IMR-90 (cell line): ENCODE results near the gene MAPK1. TPM values are rescaled to one million over a fixed set of nuclear protein-coding genes. Genes with fewer than 3 reads are reported as not detected.

Experiments used
- ATAC-seq: fragments of 200-7000 bp; cut with Tn5 transposase; 2 replicates; pipeline ENCODE4 v1.9.1; 2020; ENCODE audit warnings: low read depth, mild to moderate bottlenecking, moderate library complexity
- BruUV-seq: library from RNA; stranded (reverse); fragments of 400-500 nt; replicated peaks from 2 replicates; lab custom pipeline; 2021; lab: Mats Ljungman, UMichigan
- CTCF ChIA-PET: fragments of 300-600 bp; formaldehyde crosslinking; extraction: SDS; loops from one replicate; lab custom pipeline; 2021; ENCODE audit warnings: antibody characterized with exemption; lab: Yijun Ruan, JAX
- POLR2A ChIA-PET: fragments of 300-600 bp; sonication (Branson Sonifier 250); formaldehyde crosslinking; loops from one replicate; lab custom pipeline; 2022; ENCODE audit warnings: antibody characterized with exemption; ENCODE audit not compliant: unreplicated experiment; lab: Charles Lee
- DNase-seq: peaks from one replicate; pipeline ENCODE4 v3.0.0; 2013
- H2AFZ ChIP-seq: replicated peaks from 2 replicates; pipeline ENCODE3; 2013; ENCODE audit warnings: low read length, mild to moderate bottlenecking; ENCODE audit not compliant: poor library complexity
- H2AK5ac ChIP-seq: 2 replicates; pipeline ENCODE4 v1.6.1; 2013; ENCODE audit warnings: low read depth, low read length, inconsistent platforms
- H2AK9ac ChIP-seq: replicated peaks from 2 replicates; pipeline ENCODE3; 2013; ENCODE audit warnings: mild to moderate bottlenecking, low read depth, low read length, moderate library complexity; ENCODE audit not compliant: poor library complexity
- H2BK120ac ChIP-seq: 2 replicates; pipeline ENCODE4 v1.6.1; 2013; ENCODE audit warnings: low read depth, low read length, inconsistent platforms
- H2BK15ac ChIP-seq: 3 replicates; pipeline ENCODE4 v1.6.1; 2013; ENCODE audit warnings: low read depth, low read length, inconsistent platforms
- H2BK20ac ChIP-seq: 2 replicates; pipeline ENCODE4 v1.6.1; 2013; ENCODE audit warnings: low read depth, mild to moderate bottlenecking, inconsistent platforms, low read length, moderate library complexity
- H2BK5ac ChIP-seq: 2 replicates; pipeline ENCODE4 v1.6.1; 2013; ENCODE audit warnings: mild to moderate bottlenecking, low read depth, low read length, inconsistent platforms; ENCODE audit not compliant: poor library complexity, severe bottlenecking
- H3K14ac ChIP-seq: replicated peaks from 2 replicates; pipeline ENCODE4 v1.6.1; 2013; ENCODE audit warnings: low read depth, low read length, inconsistent platforms
- H3K18ac ChIP-seq: 2 replicates; pipeline ENCODE4 v1.6.1; 2013; ENCODE audit warnings: low read depth, low read length, control low read depth
- H3K23ac ChIP-seq: 2 replicates; pipeline ENCODE4 v1.6.1; 2013; ENCODE audit warnings: low read depth, low read length, inconsistent platforms
- H3K27ac ChIP-seq: 2 replicates; pipeline ENCODE4 v1.5.1; 2013; ENCODE audit warnings: mild to moderate bottlenecking, control low read depth, low read length; ENCODE audit not compliant: insufficient read depth
- H3K27me3 ChIP-seq: 2 replicates; pipeline ENCODE4 v1.6.1; 2013; ENCODE audit warnings: low read length; ENCODE audit not compliant: control insufficient read depth, insufficient read depth
- H3K36me3 ChIP-seq: 2 replicates; pipeline ENCODE4 v1.6.1; 2013; ENCODE audit warnings: low read length, mixed read lengths; ENCODE audit not compliant: control insufficient read depth, insufficient read depth
- H3K4ac ChIP-seq: 2 replicates; pipeline ENCODE4 v1.6.1; 2013; ENCODE audit warnings: low read depth, low read length, inconsistent platforms
- H3K4me1 ChIP-seq: 2 replicates; pipeline ENCODE4 v1.6.1; 2013; ENCODE audit warnings: low read length, mixed read lengths; ENCODE audit not compliant: control insufficient read depth, insufficient read depth
- H3K4me2 ChIP-seq: 2 replicates; pipeline ENCODE4 v1.6.1; 2013; ENCODE audit warnings: low read depth, mild to moderate bottlenecking, control low read depth, low read length, moderate library complexity
- H3K4me3 ChIP-seq: 2 replicates; pipeline ENCODE4 v1.5.1; 2013; ENCODE audit warnings: low read depth, mild to moderate bottlenecking, control low read depth, low read length, moderate library complexity; ENCODE audit not compliant: insufficient read depth
- H3K56ac ChIP-seq: 2 replicates; pipeline ENCODE4 v1.6.1; 2013; ENCODE audit warnings: low read length, inconsistent platforms; ENCODE audit not compliant: insufficient read depth; ENCODE audit errors: extremely low read depth
- H3K79me1 ChIP-seq, 2 experiments: 2 replicates each; pipeline ENCODE4 v1.6.1; 2013; ENCODE audit warnings: low read length in 2 of 2, inconsistent platforms in 1 of 2, low read depth in 1 of 2
- H3K9ac ChIP-seq: 2 replicates; pipeline ENCODE4 v1.6.1; 2013; ENCODE audit warnings: low read depth, low read length, control low read depth
- H3K9me1 ChIP-seq: 2 replicates; pipeline ENCODE4 v1.6.1; 2013; ENCODE audit warnings: low read length, inconsistent platforms; ENCODE audit not compliant: insufficient read depth
- H3K9me3 ChIP-seq: 2 replicates; pipeline ENCODE4 v1.6.1; 2013; ENCODE audit warnings: low read length; ENCODE audit not compliant: control insufficient read depth, insufficient read depth
- H4K20me1 ChIP-seq: 2 replicates; pipeline ENCODE4 v1.6.1; 2013; ENCODE audit warnings: low read length, inconsistent platforms; ENCODE audit not compliant: insufficient read depth
- H4K5ac ChIP-seq: 2 replicates; pipeline ENCODE4 v1.6.1; 2013; ENCODE audit warnings: mild to moderate bottlenecking, low read depth, low read length, control low read depth
- H4K8ac ChIP-seq, 2 experiments: 2 replicates each; pipeline ENCODE4 v1.6.1; 2013; ENCODE audit warnings: low read depth in 2 of 2, low read length in 2 of 2, control low read depth in 1 of 2, inconsistent platforms in 1 of 2
- H4K91ac ChIP-seq: 2 replicates; pipeline ENCODE4 v1.6.1; 2013; ENCODE audit warnings: low read depth, low read length, inconsistent platforms; ENCODE audit not compliant: insufficient read depth
- BHLHE40 ChIP-seq: fragments of 150-350 bp; IDR thresholded peaks from 2 replicates; pipeline ENCODE4 v1.6.1; 2016; ENCODE audit warnings: mild to moderate bottlenecking, low read depth, low read length
- CEBPB ChIP-seq: IDR thresholded peaks from 2 replicates; pipeline ENCODE4 v1.6.1; 2012; ENCODE audit warnings: low read depth, low read length, improper control_type of control experiment
- CHD1 ChIP-seq: IDR thresholded peaks from 2 replicates; pipeline ENCODE4 v1.6.1; 2012; ENCODE audit warnings: low read depth, low read length, improper control_type of control experiment
- FOS ChIP-seq: fragments of 150-350 bp; IDR thresholded peaks from 2 replicates; pipeline ENCODE4 v1.6.1; 2016; ENCODE audit warnings: low read depth, low read length
- MAFK ChIP-seq: IDR thresholded peaks from 2 replicates; pipeline ENCODE4 v1.6.1; 2012; ENCODE audit warnings: low read depth, low read length, improper control_type of control experiment
- MXI1 ChIP-seq: IDR thresholded peaks from 2 replicates; pipeline ENCODE4 v1.6.1; 2012; ENCODE audit warnings: low read depth, mild to moderate bottlenecking, low read length, moderate library complexity, borderline replicate concordance
- NFE2L2 ChIP-seq: fragments of 150-350 bp; IDR thresholded peaks from 2 replicates; pipeline ENCODE4 v1.6.1; 2016; ENCODE audit warnings: low read depth, mild to moderate bottlenecking, low read length
- RAD21 ChIP-seq: IDR thresholded peaks from 2 replicates; pipeline ENCODE4 v1.6.1; 2012; ENCODE audit warnings: low read length, improper control_type of control experiment
- RFX5 ChIP-seq: IDR thresholded peaks from 2 replicates; pipeline ENCODE4 v1.8.0; 2012; ENCODE audit warnings: low read depth, mild to moderate bottlenecking, low read length, moderate library complexity
- SMC3 ChIP-seq: fragments of 150-350 bp; IDR thresholded peaks from 2 replicates; pipeline ENCODE4 v1.6.1; 2016; ENCODE audit warnings: low read depth, mild to moderate bottlenecking, antibody characterized with exemption, low read length, moderate library complexity
- WGBS, 2 experiments: methylation state at CpG; one replicate each; pipeline versions ENCODE4 v1.1.5 to v1.1.7; 2013; ENCODE audit warnings: missing lambda C conversion rate in 2 of 2; ENCODE audit not compliant: insufficient read length in 1 of 2; ENCODE audit errors: extremely low coverage in 2 of 2; 5-methylcytosine and 5-hydroxymethylcytosine counted together
- dilution Hi-C: fragments of 300-500 bp; cut with HindIII; formaldehyde crosslinking; loops from one replicate; pipeline ENCODE4 v1.14.3; 2018; ENCODE audit warnings: low sequenced_read_pairs; ENCODE audit not compliant: unreplicated experiment
- in situ Hi-C: fragments of 300-500 bp; cut with MboI; formaldehyde crosslinking; loops from 3 replicates; pipeline ENCODE4 v1.14.3; 2019; ENCODE audit warnings: low sequenced_read_pairs, inconsistent platforms, mixed read lengths
- intact Hi-C: fragments of 100-400 bp; cut with micrococcal nuclease; formaldehyde crosslinking; loops from 2 replicates; pipeline ENCODE4 v1.10.0; 2022
- polyA plus RNA-seq, 3 experiments: library from polyadenylated mRNA; depleted of rRNA; stranded (reverse); fragments of >200 nt; gene quantifications; 2 replicates each; pipeline ENCODE4 v1.2.3, GENCODE V29; 2012; ENCODE audit warnings: low replicate concordance in 1 of 3
- total RNA-seq: library from RNA; depleted of rRNA; stranded (reverse); fragments of >200 nt; gene quantifications from 2 replicates; pipeline ENCODE4 v1.2.3, GENCODE V29; 2012
- TF ChIP-seq, protein P1 (sequence below): fragments of 150-350 bp; IDR thresholded peaks from 2 replicates; pipeline ENCODE4 v1.6.1; 2016; ENCODE audit warnings: low read depth, mild to moderate bottlenecking, low read length, moderate library complexity, borderline replicate concordance
- TF ChIP-seq, protein P2 (sequence below): conservative IDR thresholded peaks from 2 replicates; pipeline ENCODE4 v1.5.1; 2012; ENCODE audit warnings: mild to moderate bottlenecking, low read depth, low read length, improper control_type of control experiment

Gene MAPK1
- total and polyA plus RNA-seq, 2 of the 4 experiments (the other 2 are of a cell fraction) = 41.0 to 51.3 TPM

DNA sequence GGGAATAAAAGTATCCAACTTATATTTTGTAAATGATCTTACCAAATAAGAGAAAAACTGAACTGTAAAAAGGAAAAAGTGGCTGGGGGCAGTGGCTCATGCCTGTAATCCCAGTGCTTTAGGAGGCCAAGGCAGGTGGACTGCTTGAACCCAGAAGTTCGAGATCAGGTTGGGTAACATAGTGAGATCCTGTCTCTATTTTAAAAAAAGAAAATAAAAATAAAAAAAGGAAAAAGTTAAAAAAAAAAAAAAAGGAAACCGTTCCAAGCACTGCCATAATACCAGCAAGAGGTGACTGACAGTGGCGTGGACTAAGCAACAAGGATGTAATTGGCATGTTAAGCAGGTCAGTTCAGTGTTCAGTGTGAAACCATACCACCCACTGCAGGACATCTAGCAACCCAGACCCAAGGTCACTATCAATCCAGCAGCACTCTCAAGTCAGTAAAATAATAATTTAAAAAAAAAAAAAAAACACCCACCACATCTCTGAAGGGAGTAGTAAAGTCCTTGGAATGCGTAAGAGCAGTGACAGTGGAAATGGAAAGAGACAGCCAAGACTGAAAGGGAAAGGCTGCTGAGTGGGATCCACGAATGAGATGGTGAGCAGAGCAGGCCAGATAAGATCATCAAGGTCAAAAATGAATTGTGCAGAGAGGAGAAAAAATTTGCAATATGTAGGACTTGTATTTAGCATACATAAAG is 43.6 kb downstream of the MAPK1 start (continued):
- TF ChIP-seq CEBPB = no peak

DNA sequence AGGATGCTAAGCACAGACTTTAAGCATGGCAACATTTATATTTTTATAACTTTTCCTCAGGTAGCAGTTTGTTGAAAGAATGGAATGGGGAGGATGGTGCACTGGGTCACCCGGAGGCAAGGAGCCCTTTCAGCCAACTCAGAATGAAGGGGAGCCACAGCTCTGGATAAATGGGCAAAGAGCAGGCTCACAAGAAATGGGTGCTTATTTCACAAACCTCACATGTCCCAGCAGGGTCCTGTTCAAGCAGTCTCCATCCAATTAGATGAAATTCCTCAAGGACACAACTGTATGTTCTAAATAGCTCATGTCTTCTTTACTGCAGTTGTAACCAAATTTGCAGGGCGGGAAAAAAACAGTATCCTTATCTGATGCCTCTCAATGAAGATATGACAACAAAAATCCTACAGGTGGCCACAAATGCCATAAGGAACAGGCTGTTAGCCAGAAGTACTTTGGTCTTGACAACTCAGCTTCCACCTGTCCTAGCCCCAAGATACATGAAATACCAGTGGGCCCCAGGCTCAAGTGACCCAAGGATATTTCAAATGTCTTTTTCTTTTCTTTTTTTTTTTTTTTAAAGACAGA is 48.2 kb downstream of the MAPK1 start:
- in situ Hi-C loops (no loop called here), intact Hi-C loops (loop anchor here (5.0 kb wide), 1 partner anchor 48 kb away; the partner anchor contains the start of gene MAPK1), dilution Hi-C loops (no loop called here)
- no peak overlapping the region for H2AK5ac ChIP-seq
- ChIA-PET CTCF (interaction anchor here (0.6 kb wide), 1 partner anchor 55 kb away, joined by 8 read pairs; no protein-coding TSS in a partner anchor), POLR2A (no interaction called here)
- H3K9me1 ChIP-seq = peaks cover 30% of the 10 kb centered on the region
- no TSS peak for BruUV-seq
- H2BK120ac ChIP-seq = no peak overlapping the region
- H3K4ac ChIP-seq = no peak overlapping the region
- peaks cover 85% of the 10 kb centered on the region for H4K20me1 ChIP-seq
- DNase-seq = no peak
- no peaks in the 10 kb centered on the region for H3K9me3 ChIP-seq
- H2BK20ac ChIP-seq = no peak overlapping the region
- WGBS, 2 experiments = no CpG with 5 or more reads among the region's 2 CpGs
- H3K27me3 ChIP-seq = no peaks in the 10 kb centered on the region
- H3K79me1 ChIP-seq = peaks cover 15 to 78% of the 10 kb centered on the region in 2 experiments; a peak in 3 of 4 replicates
- no peak overlapping the region for H3K4me2 ChIP-seq
- H4K5ac ChIP-seq = no peak overlapping the region
- no peak overlapping the region for H3K9ac ChIP-seq
- H2BK15ac ChIP-seq = no peak overlapping the region
- no peak for ATAC-seq
- no peak overlapping the region for H2BK5ac ChIP-seq
- H3K23ac ChIP-seq = 0 out of 2 replicates have a peak overlapping the region, but pooled peaks have one; percentile 45
- H4K91ac ChIP-seq = no peak overlapping the region
- no peak overlapping the region for H3K14ac ChIP-seq
- H2AK9ac ChIP-seq = no peak overlapping the region
- no peak overlapping the region for H3K27ac ChIP-seq
- no peak overlapping the region for H4K8ac ChIP-seq
- H3K36me3 ChIP-seq = no peaks in the 10 kb centered on the region; the same call in 1 of the 2 replicates
- H3K56ac ChIP-seq = no peak overlapping the region
- no peak overlapping the region for H3K4me3 ChIP-seq
- TF ChIP-seq, protein P1, sequence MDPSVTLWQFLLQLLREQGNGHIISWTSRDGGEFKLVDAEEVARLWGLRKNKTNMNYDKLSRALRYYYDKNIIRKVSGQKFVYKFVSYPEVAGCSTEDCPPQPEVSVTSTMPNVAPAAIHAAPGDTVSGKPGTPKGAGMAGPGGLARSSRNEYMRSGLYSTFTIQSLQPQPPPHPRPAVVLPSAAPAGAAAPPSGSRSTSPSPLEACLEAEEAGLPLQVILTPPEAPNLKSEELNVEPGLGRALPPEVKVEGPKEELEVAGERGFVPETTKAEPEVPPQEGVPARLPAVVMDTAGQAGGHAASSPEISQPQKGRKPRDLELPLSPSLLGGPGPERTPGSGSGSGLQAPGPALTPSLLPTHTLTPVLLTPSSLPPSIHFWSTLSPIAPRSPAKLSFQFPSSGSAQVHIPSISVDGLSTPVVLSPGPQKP = no peak
- TF ChIP-seq CHD1 (no peak), NFE2L2 (no peak), MXI1 (no peak), FOS (no peak), BHLHE40 (no peak), RAD21 (no peak), RFX5 (no peak), SMC3 (no peak), MAFK (no peak)
- TF ChIP-seq, protein P2, sequence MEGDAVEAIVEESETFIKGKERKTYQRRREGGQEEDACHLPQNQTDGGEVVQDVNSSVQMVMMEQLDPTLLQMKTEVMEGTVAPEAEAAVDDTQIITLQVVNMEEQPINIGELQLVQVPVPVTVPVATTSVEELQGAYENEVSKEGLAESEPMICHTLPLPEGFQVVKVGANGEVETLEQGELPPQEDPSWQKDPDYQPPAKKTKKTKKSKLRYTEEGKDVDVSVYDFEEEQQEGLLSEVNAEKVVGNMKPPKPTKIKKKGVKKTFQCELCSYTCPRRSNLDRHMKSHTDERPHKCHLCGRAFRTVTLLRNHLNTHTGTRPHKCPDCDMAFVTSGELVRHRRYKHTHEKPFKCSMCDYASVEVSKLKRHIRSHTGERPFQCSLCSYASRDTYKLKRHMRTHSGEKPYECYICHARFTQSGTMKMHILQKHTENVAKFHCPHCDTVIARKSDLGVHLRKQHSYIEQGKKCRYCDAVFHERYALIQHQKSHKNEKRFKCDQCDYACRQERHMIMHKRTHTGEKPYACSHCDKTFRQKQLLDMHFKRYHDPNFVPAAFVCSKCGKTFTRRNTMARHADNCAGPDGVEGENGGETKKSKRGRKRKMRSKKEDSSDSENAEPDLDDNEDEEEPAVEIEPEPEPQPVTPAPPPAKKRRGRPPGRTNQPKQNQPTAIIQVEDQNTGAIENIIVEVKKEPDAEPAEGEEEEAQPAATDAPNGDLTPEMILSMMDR = no peak
- no peak overlapping the region for H3K18ac ChIP-seq
- H3K4me1 ChIP-seq = peaks cover 14% of the 10 kb centered on the region
- H2AFZ ChIP-seq = no peak overlapping the region
